T-helper 17 cell (primary cell): ENCODE data around the gene UGT1A5. TPM values are rescaled to one million over a fixed set of nuclear protein-coding genes. Genes with fewer than 3 reads are reported as not detected.
"Not testable (repeated sequence)": the region's sequence is repeated elsewhere in the genome, so short reads cannot be mapped to it uniquely, and the experiment has no call there.

Experiments
- ATAC-seq: fragments of 150-1000 bp; cut with Tn5 transposase; 2 replicates; pipeline ENCODE4 v1.10.0; 2021; ENCODE audit warnings: mild to moderate bottlenecking, moderate library complexity
- DNase-seq, 3 donors: peaks; one replicate each; pipeline versions ENCODE4 v3.0.0 to v3.0.0-alpha.2; 2020 to 2021
- H3K9me3 ChIP-seq: one replicate; pipeline ENCODE4 v1.7.0; 2013; ENCODE audit warnings: low read length, mild to moderate bottlenecking; ENCODE audit not compliant: control insufficient read depth, poor library complexity, severe bottlenecking
- H3K27ac Mint-ChIP-seq: one replicate; pipeline ENCODE4 v1.8.0; 2022; ENCODE audit warnings: mild to moderate bottlenecking, moderate library complexity, mixed read lengths
- H3K27me3 Mint-ChIP-seq: one replicate; pipeline ENCODE4 v1.8.0; 2022; ENCODE audit warnings: mixed read lengths
- H3K36me3 Mint-ChIP-seq: one replicate; pipeline ENCODE4 v1.8.0; 2022; ENCODE audit warnings: low read depth, mixed read lengths
- H3K4me1 Mint-ChIP-seq: one replicate; pipeline ENCODE4 v1.8.0; 2022; ENCODE audit warnings: mild to moderate bottlenecking, mixed read lengths
- H3K4me3 Mint-ChIP-seq: one replicate; pipeline ENCODE4 v1.8.0; 2022; ENCODE audit warnings: mild to moderate bottlenecking, moderate library complexity, mixed read lengths
- total RNA-seq, 4 donors: library from RNA in 2 of 4; stranded (reverse) in 2 of 4; gene quantifications; one replicate each; pipeline ENCODE4 v1.2.3 and lab custom pipeline; 2022 to 2026

UGT1A5 gene
- total RNA-seq, 2 donors from 2014 or later: not detected

GRCh38 chr2:233684640-233685039 lies 28.1 kb upstream of the UGT1A5 start:
- no peak for ATAC-seq
- Mint-ChIP-seq H3K4me1 (no peaks in the 10 kb centered on the region), H3K36me3 (peaks cover 5% of the 10 kb centered on the region)

DNA sequence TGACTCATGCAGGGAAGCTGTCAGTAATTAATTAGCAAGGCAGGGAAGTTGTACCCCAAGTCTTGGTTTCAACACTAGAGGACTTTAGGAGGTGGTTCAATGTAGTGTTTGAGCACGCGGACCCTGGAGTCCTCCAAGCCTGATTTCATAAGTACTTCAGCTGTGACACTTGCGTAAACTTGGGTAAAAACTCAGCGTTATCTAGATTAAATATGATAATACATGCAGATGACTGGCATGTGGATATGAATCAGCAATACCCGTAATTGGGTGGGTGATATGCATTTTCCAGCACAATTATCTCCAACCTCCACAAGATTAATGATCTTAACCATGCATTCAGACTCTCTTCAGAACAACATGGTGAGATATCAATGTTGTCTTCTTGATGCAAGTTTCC lies 25.8 kb upstream of the UGT1A5 start:
- Mint-ChIP-seq H3K4me3 (no peak overlapping the region), H3K27ac (no peak overlapping the region), H3K4me1 (no peaks in the 10 kb centered on the region), H3K36me3 (peaks cover 3% of the 10 kb centered on the region), H3K27me3 (peaks cover 40% of the 10 kb centered on the region)
- DNase-seq (no peak), ATAC-seq (no peak)
- H3K9me3 ChIP-seq: no peaks in the 10 kb centered on the region

More at GRCh38 chr2:233684640-233685039, 28.1 kb upstream of the UGT1A5 start:
- no peak for DNase-seq
- H3K4me3 Mint-ChIP-seq: no peak overlapping the region
- peaks cover 36% of the 10 kb centered on the region for H3K27me3 Mint-ChIP-seq
- H3K27ac Mint-ChIP-seq: no peak overlapping the region
- H3K9me3 ChIP-seq: no peaks in the 10 kb centered on the region

GRCh38 chr2:233688341-233688740 lies 24.4 kb upstream of the UGT1A5 start:
- no peak overlapping the region for H3K4me3 Mint-ChIP-seq
- peaks cover 51% of the 10 kb centered on the region for H3K27me3 Mint-ChIP-seq
- DNase-seq: no peak
- peaks cover 3% of the 10 kb centered on the region for H3K36me3 Mint-ChIP-seq
- H3K9me3 ChIP-seq: no peaks in the 10 kb centered on the region
- no peak overlapping the region for H3K27ac Mint-ChIP-seq
- no peaks in the 10 kb centered on the region for H3K4me1 Mint-ChIP-seq
- ATAC-seq: no peak

GRCh38 chr2:233689031-233689430 lies 23.7 kb upstream of the UGT1A5 start:
- no peaks in the 10 kb centered on the region for H3K4me1 Mint-ChIP-seq
- no peak overlapping the region for H3K27ac Mint-ChIP-seq
- no peak for ATAC-seq
- H3K36me3 Mint-ChIP-seq: peaks cover 3% of the 10 kb centered on the region
- peaks cover 53% of the 10 kb centered on the region for H3K27me3 Mint-ChIP-seq
- no peak for DNase-seq
- no peaks in the 10 kb centered on the region for H3K9me3 ChIP-seq
- H3K4me3 Mint-ChIP-seq: no peak overlapping the region

GRCh38 chr2:233689501-233689900 lies 23.2 kb upstream of the UGT1A5 start:
- no peak for DNase-seq
- H3K4me1 Mint-ChIP-seq: no peaks in the 10 kb centered on the region
- no peak for ATAC-seq
- peaks cover 3% of the 10 kb centered on the region for H3K36me3 Mint-ChIP-seq
- H3K4me3 Mint-ChIP-seq: no peak overlapping the region
- no peak overlapping the region for H3K27ac Mint-ChIP-seq
- H3K9me3 ChIP-seq: no peaks in the 10 kb centered on the region
- peaks cover 52% of the 10 kb centered on the region for H3K27me3 Mint-ChIP-seq

DNA sequence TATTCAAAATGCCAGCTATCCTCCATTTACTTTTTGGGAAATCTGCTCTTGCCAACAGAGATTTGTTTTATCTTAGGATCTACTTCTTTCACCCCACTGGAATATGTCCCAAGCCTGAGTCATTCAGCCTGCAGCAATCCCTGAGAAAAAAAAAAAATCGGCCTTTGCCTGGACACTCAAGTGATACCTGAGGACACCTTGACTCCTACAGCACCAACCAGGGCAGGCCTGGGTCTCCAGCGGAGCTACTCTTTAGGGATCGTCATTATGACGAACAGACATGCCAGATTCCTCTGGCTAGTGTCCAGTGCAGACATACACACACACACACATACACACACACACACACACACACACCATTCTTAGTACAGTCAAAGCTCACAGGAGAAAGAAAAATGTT lies 22.3 kb upstream of the UGT1A5 start:
- no peak for DNase-seq
- Mint-ChIP-seq H3K27ac (no peak overlapping the region), H3K4me3 (no peak overlapping the region), H3K27me3 (peaks cover 52% of the 10 kb centered on the region), H3K36me3 (peaks cover 3% of the 10 kb centered on the region), H3K4me1 (no peaks in the 10 kb centered on the region)
- no peaks in the 10 kb centered on the region for H3K9me3 ChIP-seq
- no peak for ATAC-seq

GRCh38 chr2:233691443-233692433 lies 21.0 kb upstream of the UGT1A5 start:
- Mint-ChIP-seq H3K27ac (no peak overlapping the region), H3K4me1 (no peaks in the 10 kb centered on the region), H3K36me3 (peaks cover under 1% of the 10 kb centered on the region), H3K4me3 (no peak overlapping the region), H3K27me3 (peaks cover 53% of the 10 kb centered on the region)
- no peak for ATAC-seq
- H3K9me3 ChIP-seq: no peaks in the 10 kb centered on the region
- DNase-seq: no peak

DNA sequence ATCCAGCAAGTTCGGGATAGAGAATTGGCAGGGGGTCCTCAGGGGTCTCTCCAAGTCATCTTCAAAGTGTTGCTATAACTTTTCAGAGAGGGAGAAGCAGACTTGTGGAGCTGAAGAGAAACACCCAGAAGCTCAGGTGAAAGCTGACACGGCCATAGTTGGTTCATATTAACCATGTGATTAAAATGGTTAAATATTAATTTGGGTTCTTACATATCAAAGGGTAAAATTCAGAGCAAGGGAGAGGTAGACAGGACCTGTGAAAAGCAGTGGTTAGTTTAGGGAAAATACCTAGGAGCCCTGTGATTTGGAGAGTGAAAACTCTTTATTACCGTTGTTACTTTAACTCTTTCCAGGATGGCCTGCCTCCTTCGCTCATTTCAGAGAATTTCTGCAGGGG lies 20.1 kb upstream of the UGT1A5 start, which contains the start of gene UGT1A6:
Gene UGT1A6 (plus strand): TSS at position 243 of the 400 bp plus-strand sequence. CDS start 115 bp downstream, at position 358.
- no peaks in the 10 kb centered on the region for H3K9me3 ChIP-seq
- ATAC-seq: no peak
- Mint-ChIP-seq H3K4me3 (no peak within 1 kb of the TSS), H3K27me3 (peaks cover 59% of the 10 kb centered on the region), H3K27ac (no peak within 1 kb of the TSS), H3K36me3 (peaks cover 5% of the 10 kb centered on the region), H3K4me1 (no peaks in the 10 kb centered on the region)
- DNase-seq: no peak

DNA sequence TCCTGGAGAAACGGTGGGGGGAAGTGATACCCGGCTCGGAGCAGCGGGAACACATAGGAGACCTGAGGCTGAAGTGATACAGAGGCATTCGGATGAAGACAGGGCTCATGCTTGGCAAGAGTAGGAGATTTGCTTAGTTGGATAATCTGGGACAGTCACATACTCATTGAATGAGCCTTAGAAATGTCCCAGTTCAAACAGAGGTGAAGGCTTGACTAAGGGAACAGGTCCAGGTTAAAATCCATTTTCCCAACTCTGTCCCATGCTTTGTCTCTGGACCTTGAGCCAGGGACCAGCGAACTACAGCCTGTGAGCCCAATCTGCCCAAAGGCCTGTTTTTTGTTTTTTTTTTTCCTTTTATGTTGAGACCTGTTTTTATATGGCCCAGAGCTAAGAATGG lies 18.7 kb upstream of the UGT1A5 start:
- no peak overlapping the region for H3K4me3 Mint-ChIP-seq
- H3K27ac Mint-ChIP-seq: no peak overlapping the region
- H3K9me3 ChIP-seq: no peaks in the 10 kb centered on the region
- ATAC-seq (no peak), DNase-seq (no peak)
- peaks cover 54% of the 10 kb centered on the region for H3K27me3 Mint-ChIP-seq
- peaks cover 5% of the 10 kb centered on the region for H3K36me3 Mint-ChIP-seq
- no peaks in the 10 kb centered on the region for H3K4me1 Mint-ChIP-seq

DNA sequence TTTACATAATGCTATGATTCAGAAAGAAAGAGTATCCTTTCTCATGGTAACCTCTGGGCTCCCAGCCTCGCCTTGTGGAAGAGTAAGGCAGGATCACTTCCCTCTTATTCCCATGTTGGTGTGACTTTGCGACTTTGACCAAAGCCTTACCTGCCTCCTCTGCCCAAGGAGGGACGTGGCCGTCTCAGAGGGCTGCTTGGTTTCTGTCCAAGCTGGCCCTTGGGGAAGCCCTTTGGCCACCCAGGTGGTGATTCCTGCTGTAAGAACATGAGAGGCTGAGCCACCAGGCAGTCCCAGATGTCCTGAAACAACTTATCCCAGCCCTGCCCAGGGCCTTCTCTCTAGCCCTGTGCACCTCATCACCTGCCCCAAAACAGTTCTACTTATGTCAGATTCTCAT lies 14.0 kb upstream of the UGT1A5 start:
- DNase-seq: no peak
- Mint-ChIP-seq H3K27me3 (peaks cover 48% of the 10 kb centered on the region), H3K27ac (no peak overlapping the region), H3K4me3 (no peak overlapping the region), H3K4me1 (no peaks in the 10 kb centered on the region), H3K36me3 (peaks cover 5% of the 10 kb centered on the region)
- ATAC-seq: no peak
- H3K9me3 ChIP-seq: no peaks in the 10 kb centered on the region

DNA sequence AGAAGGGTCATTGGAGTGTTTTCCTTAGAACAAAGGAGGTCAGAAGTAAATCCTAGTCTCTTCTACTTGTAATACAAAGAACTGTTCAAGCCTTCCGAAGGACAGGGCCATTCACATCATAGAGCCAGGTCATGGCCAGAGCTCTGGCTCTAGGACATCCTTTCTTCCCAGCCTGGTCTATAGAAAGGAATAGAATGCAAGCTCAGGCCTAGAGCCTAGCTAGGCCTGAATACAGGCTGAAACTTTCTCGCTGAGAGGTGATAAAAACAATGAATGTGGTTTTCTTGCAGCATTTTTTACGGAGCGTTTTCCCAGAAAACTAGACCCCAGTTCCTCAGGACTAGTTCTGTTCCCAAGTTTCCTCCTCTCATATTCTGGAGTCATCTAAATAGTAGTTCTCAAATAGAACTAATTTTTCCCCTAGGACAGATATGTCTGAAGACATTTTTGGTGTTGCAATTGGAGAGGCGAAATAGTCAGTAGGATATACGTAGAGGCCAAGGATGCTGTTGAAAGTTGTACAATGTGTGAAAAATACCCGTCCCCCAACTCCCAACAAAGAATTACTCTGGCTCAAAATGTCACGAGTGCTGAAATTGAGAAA lies 13.2 kb upstream of the UGT1A5 start:
- Mint-ChIP-seq H3K4me1 (no peaks in the 10 kb centered on the region), H3K27me3 (peaks cover 45% of the 10 kb centered on the region), H3K36me3 (peaks cover 8% of the 10 kb centered on the region), H3K4me3 (no peak overlapping the region), H3K27ac (no peak overlapping the region)
- ATAC-seq: no peak
- no peaks in the 10 kb centered on the region for H3K9me3 ChIP-seq
- DNase-seq: no peak

GRCh38 chr2:233700028-233700635 lies 12.6 kb upstream of the UGT1A5 start:
- Mint-ChIP-seq H3K27me3 (peaks cover 45% of the 10 kb centered on the region), H3K4me1 (no peaks in the 10 kb centered on the region), H3K4me3 (no peak overlapping the region), H3K36me3 (peaks cover 8% of the 10 kb centered on the region), H3K27ac (no peak overlapping the region)
- no peak for ATAC-seq
- H3K9me3 ChIP-seq: no peaks in the 10 kb centered on the region
- DNase-seq: no peak

DNA sequence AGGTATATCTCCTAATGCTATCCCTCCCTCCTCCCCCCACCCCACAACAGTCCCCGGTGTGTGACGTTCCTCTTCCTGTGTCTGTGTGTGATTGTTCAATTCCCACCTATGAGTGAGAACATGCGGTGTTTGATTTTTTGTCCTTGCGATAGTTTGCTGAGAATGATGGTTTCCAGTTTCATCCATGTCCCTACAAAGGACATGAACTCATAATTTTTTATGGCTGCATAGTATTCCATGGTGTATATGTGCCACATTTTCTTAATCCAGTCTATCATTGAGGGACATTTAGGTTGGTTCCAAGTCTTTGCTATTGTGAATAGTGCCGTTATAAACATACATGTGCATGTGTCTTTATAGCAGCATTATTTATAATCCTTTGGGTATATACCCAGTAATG lies 11.9 kb upstream of the UGT1A5 start:
- ATAC-seq, H3K4me3 Mint-ChIP-seq, H3K36me3 Mint-ChIP-seq: not testable (repeated sequence)

More for the DNA sequence above, 11.9 kb upstream of the UGT1A5 start:
- not testable (repeated sequence) for H3K9me3 ChIP-seq, DNase-seq, H3K4me1 Mint-ChIP-seq, H3K27ac Mint-ChIP-seq
- H3K27me3 Mint-ChIP-seq: peaks cover 50% of the 10 kb centered on the region
